Colonic mucosa (tissue), 4 donors: ENCODE results near the gene CHST9. TPM values are rescaled to one million over a fixed set of nuclear protein-coding genes. Genes with fewer than 3 reads are reported as not detected.

Source experiments
- DNase-seq: peaks from one replicate; pipeline ENCODE4 v3.0.0-alpha.2; 2020
- H3K27ac ChIP-seq: fragments of 200-600 bp; one replicate; pipeline ENCODE4 v1.8.0; 2021
- H3K27me3 ChIP-seq: fragments of 200-600 bp; one replicate; pipeline ENCODE4 v1.8.0; 2021
- H3K36me3 ChIP-seq: fragments of 200-600 bp; one replicate; pipeline ENCODE4 v1.8.0; 2021
- H3K4me1 ChIP-seq: fragments of 200-600 bp; one replicate; pipeline ENCODE4 v1.8.0; 2021; ENCODE audit warnings: mild to moderate bottlenecking
- H3K4me3 ChIP-seq: fragments of 200-600 bp; one replicate; pipeline ENCODE4 v1.8.0; 2021
- H3K9ac ChIP-seq, 2 donors: one replicate each; pipeline ENCODE4 v1.7.0; 2013; ENCODE audit warnings: control low read depth in 2 of 2, low read depth in 2 of 2, low read length in 2 of 2
- H3K9me3 ChIP-seq: fragments of 200-600 bp; one replicate; pipeline ENCODE4 v1.8.0; 2021
- CTCF ChIP-seq: fragments of 200-600 bp; IDR thresholded peaks from one replicate; pipeline ENCODE4 v1.8.0; 2022; ENCODE audit warnings: antibody characterized with exemption, mild to moderate bottlenecking
- intact Hi-C: fragments of 100-400 bp; cut with DNase I; formaldehyde crosslinking; loops from one replicate; pipeline ENCODE4 v1.14.1; 2022
- total RNA-seq, 2 donors: library from RNA; stranded (reverse); fragmentation: NEBNext Ultra II Directional in 1 of 2; extraction: Animal tissue kit (Norgen Biotek cat#: 25700) in 1 of 2; gene quantifications; one replicate each; pipeline ENCODE4 v1.2.1, GENCODE V29; 2021
- donor health status: healthy.
- donor health status: DM: no; HTN: no; CAD: no.
- donor health status: DM: no; HTN: no; CAD: no.

Gene CHST9
- total RNA-seq, 2 donors from 2014 or later, result 0.05 to 0.32 TPM

DNA sequence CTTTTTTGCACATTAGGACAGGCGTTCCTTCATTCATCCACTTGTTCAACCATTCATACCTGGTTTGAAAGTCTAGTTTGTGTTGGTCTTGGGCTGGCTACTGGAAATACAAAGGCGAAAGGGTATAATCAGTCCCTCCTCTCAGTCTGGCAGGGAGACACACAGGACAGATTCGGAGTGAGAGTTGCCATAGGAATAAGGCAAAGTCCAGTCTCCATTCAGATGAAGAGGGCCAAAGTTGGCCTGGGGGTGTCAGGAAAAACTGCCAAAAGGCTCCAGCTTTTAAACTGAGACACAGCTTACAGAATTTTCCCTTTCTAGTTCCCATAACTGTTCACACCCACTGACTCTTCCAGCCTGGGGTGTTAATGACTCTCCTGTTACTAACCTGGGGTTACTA, 223.3 kb downstream of the CHST9 start:
- H3K4me3 ChIP-seq, result no peak overlapping the region
- no peak overlapping the region for H3K27ac ChIP-seq
- H3K36me3 ChIP-seq, result no peaks in the 10 kb centered on the region
- TF ChIP-seq CTCF, result no peak
- no peaks in the 10 kb centered on the region for H3K9me3 ChIP-seq
- H3K4me1 ChIP-seq, result no peaks in the 10 kb centered on the region
- H3K9ac ChIP-seq, result no peak overlapping the region
- intact Hi-C loops, result loop anchor here (2.0 kb wide), 1 partner anchor 149 kb away; no protein-coding TSS in a partner anchor
- no peaks in the 10 kb centered on the region for H3K27me3 ChIP-seq
- no peak for DNase-seq

- Histone ChIP-seq H3K4me3 (no peak overlapping the region), H3K9ac (no peak overlapping the region), H3K9me3 (no peaks in the 10 kb centered on the region), H3K27ac (no peak overlapping the region), H3K36me3 (no peaks in the 10 kb centered on the region), H3K27me3 (no peaks in the 10 kb centered on the region), H3K4me1 (no peaks in the 10 kb centered on the region)
- TF ChIP-seq CTCF, result no peak
- intact Hi-C loops, result no loop called here
- DNase-seq, result no peak
These were observed 224.2 kb downstream of the CHST9 start for GRCh38 chr18:26960911-26961310.

DNA sequence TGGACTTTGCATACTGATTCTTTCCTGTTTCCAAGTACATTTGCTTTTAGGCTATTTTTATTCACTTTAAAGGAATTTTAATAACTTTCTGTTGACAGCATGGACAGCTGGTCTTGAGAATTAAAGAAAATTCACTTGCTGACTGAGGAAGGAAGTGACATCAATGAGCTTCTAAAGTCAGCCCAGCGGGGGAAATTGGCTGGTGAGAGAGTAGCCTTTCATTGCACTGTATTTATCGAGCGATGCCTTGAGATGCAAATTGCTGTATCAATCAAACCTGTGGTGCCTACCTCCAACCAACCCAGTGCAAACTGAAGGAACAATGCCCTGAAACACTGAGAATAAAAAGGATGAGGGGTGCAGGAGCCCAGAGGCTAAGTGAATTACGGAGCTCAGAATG, 228.2 kb downstream of the CHST9 start:
- intact Hi-C loops, result no loop called here
- H3K9ac ChIP-seq, result no peak overlapping the region
- H3K27me3 ChIP-seq, result no peaks in the 10 kb centered on the region
- TF ChIP-seq CTCF, result no peak
- H3K36me3 ChIP-seq, result no peaks in the 10 kb centered on the region
- H3K27ac ChIP-seq, result no peak overlapping the region
- DNase-seq, result no peak
- no peak overlapping the region for H3K4me3 ChIP-seq
- H3K9me3 ChIP-seq, result no peaks in the 10 kb centered on the region
- no peaks in the 10 kb centered on the region for H3K4me1 ChIP-seq

- no peaks in the 10 kb centered on the region for H3K27me3 ChIP-seq
- no peak for TF ChIP-seq CTCF
- H3K36me3 ChIP-seq, result no peaks in the 10 kb centered on the region
- H3K9me3 ChIP-seq, result no peaks in the 10 kb centered on the region
- no peaks in the 10 kb centered on the region for H3K4me1 ChIP-seq
- H3K4me3 ChIP-seq, result no peak overlapping the region
- H3K9ac ChIP-seq, result no peak overlapping the region
- no peak for DNase-seq
- intact Hi-C loops, result no loop called here
- H3K27ac ChIP-seq, result no peak overlapping the region
These were observed 236.4 kb downstream of the CHST9 start for GRCh38 chr18:26948703-26949102.

- TF ChIP-seq CTCF, result no peak
- no peaks in the 10 kb centered on the region for H3K36me3 ChIP-seq
- no peak overlapping the region for H3K4me3 ChIP-seq
These were observed 241.2 kb downstream of the CHST9 start for GRCh38 chr18:26943906-26944305.

DNA sequence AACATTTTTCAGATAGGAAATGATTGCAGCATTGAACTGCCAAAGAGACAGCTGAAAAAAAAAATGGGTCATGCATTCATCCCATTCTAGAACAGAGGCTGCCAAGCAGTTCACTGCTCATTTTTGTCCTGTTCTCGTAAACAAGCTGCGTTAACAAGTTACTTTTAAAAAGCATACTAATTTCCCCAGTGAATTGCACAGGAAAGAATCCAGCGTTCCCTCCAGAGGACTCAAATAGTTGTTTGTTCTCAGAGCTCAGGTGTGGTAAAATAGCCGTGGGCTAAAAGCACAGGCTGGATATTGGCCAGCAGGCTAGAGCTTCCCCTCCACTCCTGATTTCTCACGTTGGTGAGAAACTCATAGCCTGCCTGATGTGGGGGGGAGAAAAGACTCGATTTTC, 243.5 kb downstream of the CHST9 start:
- intact Hi-C loops, result no loop called here
- no peak for TF ChIP-seq CTCF
- DNase-seq, result no peak

More at GRCh38 chr18:26943906-26944305, 241.2 kb downstream of the CHST9 start:
- H3K27ac ChIP-seq, result no peak overlapping the region
- no peaks in the 10 kb centered on the region for H3K4me1 ChIP-seq
- no peaks in the 10 kb centered on the region for H3K27me3 ChIP-seq
- DNase-seq, result no peak
- no peaks in the 10 kb centered on the region for H3K9me3 ChIP-seq
- intact Hi-C loops, result no loop called here
- no peak overlapping the region for H3K9ac ChIP-seq

More for the DNA sequence above, 243.5 kb downstream of the CHST9 start:
- Histone ChIP-seq H3K36me3 (no peaks in the 10 kb centered on the region), H3K9me3 (no peaks in the 10 kb centered on the region), H3K4me3 (no peak overlapping the region), H3K27ac (no peak overlapping the region), H3K4me1 (no peaks in the 10 kb centered on the region), H3K9ac (no peak overlapping the region), H3K27me3 (no peaks in the 10 kb centered on the region)
